Measurements from ENCODE around the gene SLC6A17. TPM values are rescaled to one million over a fixed set of nuclear protein-coding genes. Genes with fewer than 3 reads are reported as not detected.

SLC6A17 gene
- polyA plus RNA-seq, 6 donors from 2014 or later, result not detected

GRCh38 chr1:110225756-110226404 lies 75.6 kb downstream of the SLC6A17 start:
- DNase-seq (no peak), ATAC-seq (ENCODE audit: low read depth in 2 of 2) (no peak)
- no peak overlapping the region for H3K4me3 Mint-ChIP-seq
- H3K9me3 Mint-ChIP-seq, result no peaks in the 10 kb centered on the region
- H3K36me3 Mint-ChIP-seq, result peaks cover 5 to 13% of the 10 kb centered on the region in 2 donors
- peaks cover 0 to 3% (median 0%) of the 10 kb centered on the region in 3 donors for H3K4me1 Mint-ChIP-seq
- no peak overlapping the region for H3K27ac Mint-ChIP-seq
- H3K27me3 Mint-ChIP-seq, result no peaks in the 10 kb centered on the region

DNA sequence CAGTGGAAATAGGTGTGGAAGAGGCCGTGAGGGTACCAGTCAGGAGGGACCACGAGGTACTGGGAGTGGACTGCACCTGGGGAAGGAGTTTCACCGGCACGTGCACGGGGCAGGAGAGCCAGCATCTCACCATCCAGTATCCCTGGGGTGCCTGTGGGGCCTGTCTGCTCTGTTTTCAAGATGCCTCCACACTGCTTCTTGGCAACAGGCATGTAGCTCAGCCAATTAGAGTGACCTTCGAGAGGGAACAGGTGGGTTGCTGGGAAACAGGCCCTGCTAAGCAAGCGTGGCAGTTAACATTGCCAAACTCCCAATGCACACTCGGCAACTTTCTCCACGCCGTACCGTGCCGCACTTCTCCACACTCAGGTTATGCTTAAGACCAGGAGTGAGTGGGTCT lies 77.5 kb downstream of the SLC6A17 start:
- Mint-ChIP-seq H3K36me3 (peaks cover 5 to 13% of the 10 kb centered on the region in 2 donors), H3K27ac (no peak overlapping the region), H3K4me1 (peaks cover 0 to 3% (median 0%) of the 10 kb centered on the region in 3 donors), H3K27me3 (no peaks in the 10 kb centered on the region), H3K9me3 (no peaks in the 10 kb centered on the region), H3K4me3 (no peak overlapping the region)
- ATAC-seq (ENCODE audit: low read depth in 2 of 2) (no peak), DNase-seq (no peak)

GRCh38 chr1:110228381-110228780 lies 78.1 kb downstream of the SLC6A17 start:
- H3K9me3 Mint-ChIP-seq, result no peaks in the 10 kb centered on the region
- H3K4me3 Mint-ChIP-seq, result no peak overlapping the region
- no peaks in the 10 kb centered on the region for H3K27me3 Mint-ChIP-seq
- H3K4me1 Mint-ChIP-seq, result peaks cover 0 to 3% (median 0%) of the 10 kb centered on the region in 3 donors
- DNase-seq (no peak), ATAC-seq (ENCODE audit: low read depth in 2 of 2) (no peak)
- H3K27ac Mint-ChIP-seq, result no peak overlapping the region
- H3K36me3 Mint-ChIP-seq, result peaks cover 5 to 7% of the 10 kb centered on the region in 2 donors

DNA sequence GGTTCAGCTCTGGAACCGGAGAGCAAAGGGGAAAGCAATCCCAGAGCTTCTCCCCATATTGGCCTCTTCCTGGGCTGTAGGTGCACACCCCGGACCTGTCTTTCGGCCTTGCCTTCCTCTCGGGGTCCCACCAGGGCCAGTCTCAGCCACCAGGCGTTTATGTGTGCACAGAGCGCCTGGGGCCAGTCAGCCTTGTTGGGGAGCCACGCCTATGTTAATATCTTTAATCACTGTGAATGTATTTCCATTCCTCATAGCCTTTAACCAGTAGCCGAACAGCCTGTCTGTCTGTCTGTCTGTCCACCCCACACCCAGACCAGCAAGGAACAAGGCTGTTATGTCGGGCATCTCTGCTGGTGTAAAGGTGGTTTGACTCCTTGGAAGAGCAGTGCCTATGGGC lies 78.6 kb downstream of the SLC6A17 start:
- Mint-ChIP-seq H3K27ac (peak overlapping the region in 1 of 6 donors; percentile 54), H3K4me1 (peaks cover 0 to 3% (median 0%) of the 10 kb centered on the region in 3 donors), H3K4me3 (no peak overlapping the region), H3K9me3 (no peaks in the 10 kb centered on the region), H3K36me3 (peaks cover 2 to 4% of the 10 kb centered on the region in 2 donors), H3K27me3 (no peaks in the 10 kb centered on the region)
- ATAC-seq (ENCODE audit: low read depth in 2 of 2), result no peak
- no peak for DNase-seq

GRCh38 chr1:110229348-110230001 lies 79.2 kb downstream of the SLC6A17 start:
- Mint-ChIP-seq H3K4me3 (no peak overlapping the region), H3K9me3 (no peaks in the 10 kb centered on the region), H3K27ac (peak overlapping the region in 1 of 6 donors; percentile 63), H3K4me1 (peaks cover 0 to 3% (median 0%) of the 10 kb centered on the region in 3 donors), H3K27me3 (no peaks in the 10 kb centered on the region), H3K36me3 (no peaks in the 10 kb centered on the region)
- no peak for DNase-seq
- ATAC-seq (ENCODE audit: low read depth in 2 of 2), result no peak

- no peak for DNase-seq
- Mint-ChIP-seq H3K27me3 (no peaks in the 10 kb centered on the region), H3K4me3 (no peak overlapping the region), H3K36me3 (no peaks in the 10 kb centered on the region), H3K27ac (peak overlapping the region in 1 of 6 donors; percentile 63), H3K4me1 (peaks cover 0 to 5% (median 0%) of the 10 kb centered on the region in 3 donors), H3K9me3 (no peaks in the 10 kb centered on the region)
- ATAC-seq (ENCODE audit: low read depth in 2 of 2), result no peak
These were observed 80.3 kb downstream of the SLC6A17 start for GRCh38 chr1:110230381-110231199.

GRCh38 chr1:110233861-110234260 lies 83.6 kb downstream of the SLC6A17 start:
- H3K9me3 Mint-ChIP-seq, result no peaks in the 10 kb centered on the region
- H3K27ac Mint-ChIP-seq, result peak overlapping the region in 1 of 6 donors; percentile 2
- no peak overlapping the region for H3K4me3 Mint-ChIP-seq
- H3K4me1 Mint-ChIP-seq, result peaks cover 0 to 7% (median 3%) of the 10 kb centered on the region in 3 donors
- DNase-seq (no peak), ATAC-seq (ENCODE audit: low read depth in 2 of 2) (no peak)
- H3K27me3 Mint-ChIP-seq, result no peaks in the 10 kb centered on the region
- no peaks in the 10 kb centered on the region for H3K36me3 Mint-ChIP-seq

DNA sequence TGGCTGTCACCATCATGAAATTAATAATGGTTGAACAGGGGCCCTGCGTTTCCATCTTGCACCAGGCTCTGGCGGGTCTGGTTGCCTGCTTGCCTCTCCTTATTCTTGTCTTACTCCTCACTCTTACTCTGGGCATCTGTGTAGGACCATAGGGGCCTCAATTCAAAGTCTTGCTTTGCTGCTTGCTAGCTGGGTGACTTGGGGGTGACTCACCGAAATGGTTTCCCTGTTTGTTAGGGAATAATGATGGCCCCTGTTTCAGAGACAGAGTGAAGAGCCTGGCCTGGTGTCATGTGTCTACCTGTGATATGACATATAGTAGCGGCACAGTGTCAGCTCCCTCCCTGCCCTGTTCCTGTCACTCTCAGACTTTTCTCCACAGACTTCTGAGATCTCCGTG lies 84.4 kb downstream of the SLC6A17 start:
- H3K4me1 Mint-ChIP-seq, result peaks cover 2 to 15% (median 4%) of the 10 kb centered on the region in 3 donors
- H3K27ac Mint-ChIP-seq, result peak overlapping the region in 1 of 6 donors; percentile 70
- no peaks in the 10 kb centered on the region for H3K9me3 Mint-ChIP-seq
- H3K27me3 Mint-ChIP-seq, result no peaks in the 10 kb centered on the region
- no peaks in the 10 kb centered on the region for H3K36me3 Mint-ChIP-seq
- H3K4me3 Mint-ChIP-seq, result no peak overlapping the region
- no peak for ATAC-seq (ENCODE audit: low read depth in 2 of 2)
- no peak for DNase-seq

GRCh38 chr1:110235181-110235833 lies 85.0 kb downstream of the SLC6A17 start:
- ATAC-seq (ENCODE audit: low read depth in 2 of 2) (no peak), DNase-seq (no peak)
- Mint-ChIP-seq H3K27me3 (no peaks in the 10 kb centered on the region), H3K4me1 (peaks cover 5 to 21% (median 7%) of the 10 kb centered on the region in 3 donors), H3K4me3 (peak overlapping the region in 1 of 8 donors; percentile 9), H3K36me3 (no peaks in the 10 kb centered on the region), H3K27ac (peak overlapping the region in 4 of 6 donors; percentile 53 to 77 (median 63)), H3K9me3 (no peaks in the 10 kb centered on the region)

DNA sequence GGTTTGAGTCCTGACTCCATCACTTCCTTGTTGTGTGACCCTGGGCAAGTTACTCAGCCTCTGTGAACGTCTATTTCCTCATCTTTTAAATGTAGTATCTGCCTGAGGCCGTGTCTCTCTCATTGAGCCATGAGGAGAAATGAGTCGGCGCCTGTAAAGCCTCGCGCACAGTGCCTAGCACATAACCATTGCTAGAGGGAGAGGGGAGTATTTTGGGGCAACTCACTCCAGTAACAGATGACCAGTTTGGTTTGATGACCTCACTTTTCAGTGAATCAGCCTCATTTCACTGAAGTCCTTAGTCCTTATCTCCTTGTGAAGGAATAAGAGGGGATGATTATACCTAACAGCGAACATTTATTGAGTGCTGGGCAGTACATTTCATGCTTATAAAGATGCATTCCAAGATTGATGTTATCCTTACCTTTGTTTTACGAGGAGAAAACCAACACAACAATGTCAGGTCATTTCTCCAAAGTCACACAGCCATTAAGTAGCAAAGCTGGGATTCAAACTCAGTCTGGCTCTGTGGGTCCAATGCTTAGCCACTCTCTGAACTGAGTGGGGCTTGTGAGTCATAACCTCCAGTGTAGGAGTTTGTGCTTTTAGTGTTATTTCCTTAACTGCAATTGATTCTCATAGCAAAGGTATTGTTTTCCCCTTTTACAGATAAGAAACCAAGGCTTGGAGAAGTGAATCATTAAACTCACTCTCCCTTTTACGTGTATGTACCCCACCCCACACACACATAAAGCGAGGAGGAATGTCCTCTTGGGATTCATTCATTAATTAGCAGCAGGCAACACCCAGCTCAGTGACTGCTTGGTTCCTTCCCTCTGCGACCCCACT lies 85.8 kb downstream of the SLC6A17 start:
- Mint-ChIP-seq H3K9me3 (no peaks in the 10 kb centered on the region), H3K27ac (peak overlapping the region in 1 of 6 donors; percentile 53), H3K27me3 (no peaks in the 10 kb centered on the region), H3K4me3 (no peak overlapping the region), H3K4me1 (peaks cover 5 to 22% (median 9%) of the 10 kb centered on the region in 3 donors), H3K36me3 (no peaks in the 10 kb centered on the region)
- DNase-seq (no peak), ATAC-seq (ENCODE audit: low read depth in 2 of 2) (no peak)

DNA sequence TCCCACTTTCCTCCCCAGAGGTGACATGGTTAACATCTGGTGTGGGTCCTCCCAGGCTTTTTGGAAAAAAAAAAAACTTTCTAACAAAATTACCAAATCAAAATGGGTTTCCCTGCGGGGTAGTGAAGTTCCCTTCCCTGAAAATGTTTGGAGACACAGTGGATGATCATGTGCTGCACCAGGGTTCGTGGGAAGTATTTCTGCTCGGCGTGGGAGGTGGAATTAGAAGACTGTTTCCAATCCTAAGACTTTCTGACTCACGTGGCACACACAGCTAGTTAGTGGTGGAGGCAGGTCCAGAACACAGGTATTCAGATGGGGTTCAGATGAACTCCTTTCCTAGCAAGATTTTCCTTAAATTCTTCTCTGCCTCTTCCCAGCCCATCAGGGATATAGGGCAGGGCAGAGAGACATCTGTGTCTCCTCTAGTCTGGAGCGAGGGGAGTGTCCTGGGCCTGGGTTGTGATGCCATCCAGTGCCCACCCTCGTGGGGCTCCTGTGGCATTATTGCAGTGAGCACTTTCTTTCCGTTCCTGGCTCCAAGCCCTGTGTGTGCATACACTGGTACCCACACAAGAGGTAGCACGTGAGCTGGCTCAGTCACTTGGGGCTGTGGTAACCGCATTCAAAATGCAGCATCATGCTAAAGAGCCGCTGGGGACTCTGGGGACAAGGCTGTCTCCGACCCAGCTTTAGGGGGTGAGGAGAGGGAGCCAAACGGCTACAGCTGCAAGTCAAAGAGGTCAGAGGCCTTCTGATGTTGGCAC lies 87.3 kb downstream of the SLC6A17 start:
- H3K27ac Mint-ChIP-seq, result peak overlapping the region in 1 of 6 donors; percentile 7
- H3K9me3 Mint-ChIP-seq, result no peaks in the 10 kb centered on the region
- no peaks in the 10 kb centered on the region for H3K27me3 Mint-ChIP-seq
- H3K4me1 Mint-ChIP-seq, result peaks cover 11 to 29% (median 13%) of the 10 kb centered on the region in 3 donors
- H3K4me3 Mint-ChIP-seq, result no peak overlapping the region
- DNase-seq, result no peak
- ATAC-seq (ENCODE audit: low read depth in 2 of 2), result peak in 1 of 2 donors; percentile 47
- H3K36me3 Mint-ChIP-seq, result no peaks in the 10 kb centered on the region

All from naive B cell (primary cell).